NCI-H524 treated with DMSO at 0.1 percent for 48 hours (cell line): Measurements from ENCODE around the gene SPCS1.
"Not testable (repeated sequence)": the region's sequence is repeated elsewhere in the genome, so short reads cannot be mapped to it uniquely, and the experiment has no call there.

Experiments
- DNase-seq: peaks from one replicate; lab custom pipeline; 2025; lab: John Stamatoyannopoulos, UW

Gene SPCS1

GRCh38 chr3:52705688-52706686 lies at the start of gene SPCS1, which contains the start of gene GLT8D1:
Gene SPCS1, plus strand, starts transcription at chr3:52706106. Its CDS starts 141 bp downstream, at chr3:52706247.
Gene GLT8D1, minus strand, starts transcription at chr3:52705791. Its CDS starts 5,331 bp downstream, at chr3:52700460.
- DNase-seq = peak; percentile 20

- DNase-seq = no peak
Observed at GRCh38 chr3:52660046-52660445, 45.9 kb upstream of the SPCS1 start.

GRCh38 chr3:52663098-52663497 lies 42.8 kb upstream of the SPCS1 start:
- DNase-seq = no peak

DNA sequence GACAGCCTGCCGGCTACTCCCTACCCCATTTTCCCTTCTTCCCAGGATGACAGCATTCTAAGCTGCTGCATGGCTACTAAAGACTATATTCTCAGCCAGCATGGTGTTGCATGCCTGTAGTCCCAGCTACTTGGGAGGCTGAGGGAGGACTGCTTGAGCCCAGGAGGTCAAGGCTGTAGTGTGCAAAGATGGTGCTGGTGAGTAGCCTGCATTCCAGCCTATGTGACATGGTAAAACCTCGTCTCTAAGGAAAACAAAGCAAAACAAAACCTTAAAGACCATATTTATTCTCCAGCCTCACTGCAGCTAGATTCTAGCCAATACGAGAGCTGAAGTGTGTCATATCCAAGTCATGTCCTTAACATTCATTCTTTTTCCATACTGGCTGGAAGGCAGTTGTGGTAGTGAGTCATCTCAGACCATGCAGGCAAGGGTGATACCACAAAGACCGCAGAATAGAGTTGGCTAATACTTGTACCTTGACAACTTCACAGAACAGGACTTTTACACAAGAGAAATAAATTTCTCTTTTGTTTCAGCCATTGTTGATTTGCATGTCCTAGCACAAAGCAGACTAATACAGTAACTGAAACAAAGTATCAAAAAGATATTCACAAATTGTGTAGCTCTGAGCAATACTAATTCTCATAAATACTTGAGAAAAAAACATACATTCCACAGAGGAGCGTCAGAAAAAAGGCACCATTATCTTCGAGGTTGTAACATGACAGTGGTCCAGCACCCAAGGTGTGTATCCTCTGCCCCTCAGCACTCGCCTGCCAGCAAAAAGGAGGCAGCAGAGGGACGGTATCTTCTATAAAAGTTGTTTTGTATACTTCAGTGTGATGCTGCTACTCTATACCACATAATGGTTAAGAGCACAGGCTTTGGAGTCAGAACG lies 35.0 kb upstream of the SPCS1 start:
- no peak for DNase-seq

DNA sequence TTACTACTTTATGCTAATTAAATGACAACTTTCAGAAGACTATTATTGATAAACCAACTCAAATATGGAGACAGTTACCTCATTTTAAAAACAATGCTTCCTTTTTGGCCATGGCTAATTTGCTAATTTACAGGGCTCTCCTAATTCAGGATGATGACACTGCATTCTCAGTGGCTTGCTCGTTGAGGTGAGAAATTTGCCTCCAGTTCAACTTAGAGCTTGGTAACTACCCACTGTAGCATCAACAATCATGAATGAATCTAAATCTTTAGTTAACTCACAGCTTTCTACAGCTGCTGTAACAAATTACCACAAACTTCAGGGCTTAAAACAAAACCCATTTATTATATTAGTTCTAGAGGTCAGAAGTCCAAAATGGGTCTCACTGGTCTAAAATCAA lies 34.2 kb upstream of the SPCS1 start:
- DNase-seq = no peak

DNA sequence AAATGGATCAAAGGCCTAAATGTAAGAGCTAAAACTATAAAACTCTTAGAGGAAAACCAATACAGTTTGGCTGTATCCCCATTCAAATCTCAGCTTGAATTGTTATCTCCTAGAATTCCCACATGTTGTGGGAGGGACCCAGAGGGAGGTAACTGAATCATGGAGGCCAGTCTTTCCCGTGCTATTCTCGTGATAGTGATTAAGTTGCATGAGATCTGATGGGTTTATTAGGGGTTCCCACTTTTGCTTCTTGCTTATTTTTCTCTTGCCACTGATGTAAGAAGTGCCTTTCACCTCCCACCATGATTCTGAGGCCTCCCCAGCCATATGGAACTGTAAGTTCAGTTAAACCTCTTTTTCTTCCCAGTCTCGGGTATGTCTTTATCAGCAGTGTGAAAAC lies 29.7 kb upstream of the SPCS1 start:
- not testable (repeated sequence) for DNase-seq

DNA sequence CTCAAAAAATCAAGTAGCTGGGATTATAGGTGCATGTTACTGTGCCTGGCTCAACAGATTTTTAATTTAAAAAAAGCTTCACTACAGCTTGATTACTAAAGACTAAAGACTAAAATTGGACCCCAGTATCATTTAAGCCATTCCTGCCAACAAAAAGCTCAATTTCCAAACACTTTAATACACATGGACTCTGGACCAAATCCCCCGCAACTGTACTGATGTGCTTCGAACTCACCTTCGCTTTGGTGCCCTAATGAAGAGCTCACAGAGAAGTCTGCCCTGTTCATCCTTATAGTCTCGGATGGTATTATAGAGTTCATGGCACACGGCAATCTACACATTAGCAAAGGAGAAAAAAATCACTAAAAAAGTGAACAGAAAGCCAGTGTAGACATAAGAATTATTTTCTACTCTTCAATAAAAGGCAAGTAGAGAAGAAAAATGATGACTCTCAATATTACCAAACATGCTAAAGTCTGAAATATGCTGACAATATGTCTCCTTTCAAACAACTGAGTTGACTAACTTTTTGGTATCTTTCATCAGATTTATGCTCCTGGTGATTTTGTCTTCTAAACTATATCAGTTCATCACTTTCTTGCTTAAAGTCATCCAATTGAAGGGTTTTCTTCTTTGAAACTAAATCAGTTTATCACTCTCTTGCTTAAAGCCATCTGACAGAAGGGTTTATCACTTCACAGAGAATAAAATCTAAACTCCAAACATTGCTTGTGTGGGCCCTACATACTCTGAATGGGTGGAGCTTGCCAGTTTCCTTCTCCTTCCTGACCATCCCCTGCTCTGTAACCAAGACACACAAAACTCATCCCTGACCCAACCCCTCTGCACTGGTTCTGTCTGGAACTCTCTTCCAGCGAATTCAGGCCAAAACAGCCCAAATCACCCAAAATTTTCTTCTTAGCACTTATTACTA lies 27.4 kb upstream of the SPCS1 start:
- no peak for DNase-seq

GRCh38 chr3:52679199-52679538 lies 26.7 kb upstream of the SPCS1 start:
- no peak for DNase-seq

- no peak for DNase-seq
Observed at GRCh38 chr3:52679811-52680210, 26.1 kb upstream of the SPCS1 start.

- DNase-seq = no peak
Observed at GRCh38 chr3:52681596-52681995, 24.3 kb upstream of the SPCS1 start.

- DNase-seq = no peak
Observed at GRCh38 chr3:52682016-52682415, 23.9 kb upstream of the SPCS1 start.

GRCh38 chr3:52683611-52684010 lies 22.3 kb upstream of the SPCS1 start:
- no peak for DNase-seq

DNA sequence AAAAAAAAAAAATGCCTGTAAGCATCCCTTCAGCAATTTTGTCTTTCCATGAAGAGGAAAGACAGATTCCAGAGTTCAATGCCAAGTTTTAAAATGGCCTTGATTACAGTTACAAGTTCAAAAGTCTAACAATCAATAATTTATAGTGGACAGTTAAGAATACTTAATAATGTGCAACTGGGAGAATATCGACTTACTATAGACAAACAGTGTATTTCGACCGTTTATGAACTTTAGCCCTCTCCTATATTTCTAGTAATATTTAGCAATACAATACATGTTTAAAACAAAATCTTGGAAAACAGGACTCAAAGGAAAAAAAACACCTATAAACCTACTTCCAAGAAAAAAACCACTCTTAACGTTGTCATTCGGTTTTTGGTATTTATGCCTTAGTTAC lies 21.7 kb upstream of the SPCS1 start:
- DNase-seq = no peak

GRCh38 chr3:52685285-52685708 lies 20.6 kb upstream of the SPCS1 start:
- DNase-seq = peak; percentile 47

DNA sequence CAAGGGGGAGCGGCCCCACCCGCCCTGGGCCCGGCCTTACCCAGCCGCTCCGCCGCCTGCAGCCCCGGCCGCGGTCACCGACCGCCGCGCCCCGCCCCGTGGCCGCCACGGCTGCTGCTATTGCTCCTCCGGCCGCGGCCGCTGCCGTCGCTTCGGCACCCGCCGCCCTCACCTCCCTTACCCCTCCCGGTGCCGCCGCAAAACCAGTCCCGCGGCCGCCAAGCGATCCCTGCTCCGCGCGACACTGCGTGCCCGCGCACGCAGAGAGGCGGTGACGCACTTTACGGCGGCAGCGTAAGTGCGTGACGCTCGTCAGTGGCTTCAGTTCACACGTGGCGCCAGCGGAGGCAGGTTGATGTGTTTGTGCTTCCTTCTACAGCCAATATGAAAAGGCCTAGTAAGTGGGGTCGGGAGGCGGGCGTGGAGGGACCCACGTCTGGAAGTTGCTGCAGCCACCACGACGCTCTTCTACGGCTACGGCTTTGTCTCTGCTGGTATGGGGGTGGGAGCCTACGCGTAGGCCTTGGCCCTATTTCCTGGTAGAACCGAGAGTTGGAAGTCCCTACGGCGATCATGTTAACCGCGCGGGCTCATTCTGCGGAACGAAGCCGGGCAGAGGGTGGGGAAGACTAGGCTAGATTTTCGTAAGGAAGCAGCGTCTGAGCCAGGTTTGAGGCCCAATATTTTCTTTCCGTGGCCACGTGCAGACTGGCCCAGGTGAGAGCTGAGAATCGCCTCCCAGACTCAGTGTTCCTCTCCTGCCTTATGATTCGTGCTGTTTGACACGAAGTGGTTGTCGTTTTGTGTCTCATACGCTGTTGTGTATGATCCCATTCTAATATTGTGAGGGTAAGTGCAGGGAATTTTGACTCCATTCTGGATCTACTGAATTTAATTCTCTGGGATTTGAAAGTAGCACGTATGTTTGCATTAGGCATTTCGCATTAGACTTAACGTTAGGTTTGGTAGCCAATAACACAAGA lies 19.9 kb upstream of the SPCS1 start, which contains the start of the genes GNL3 and PBRM1:
TSS of gene GNL3 (plus strand) at position 324 of the 983 bp plus-strand sequence. CDS start at position 385, 61 bp downstream.
TSS of gene PBRM1 (minus strand) at position 205 of the 983 bp plus-strand sequence.
- DNase-seq = peak; percentile 64

DNA sequence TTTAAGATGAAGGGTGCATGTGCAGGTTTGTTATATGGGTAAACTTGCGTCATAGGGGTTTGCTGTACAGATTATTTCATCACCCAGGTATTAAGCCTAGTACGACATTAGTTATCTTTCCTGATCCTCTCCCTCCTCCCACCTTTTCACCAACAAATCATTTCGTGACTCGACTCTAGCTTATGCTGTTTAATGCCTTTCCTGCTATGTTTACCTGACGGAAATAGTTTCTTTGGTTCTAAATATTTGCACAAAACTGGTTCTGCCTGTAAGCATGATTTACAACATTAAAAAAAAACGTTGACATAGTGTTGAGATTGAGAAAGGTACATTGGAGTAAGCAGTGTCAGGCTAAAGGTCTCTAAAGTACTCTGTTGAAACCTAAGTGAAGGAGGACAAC lies 17.6 kb upstream of the SPCS1 start:
- no peak for DNase-seq

DNA sequence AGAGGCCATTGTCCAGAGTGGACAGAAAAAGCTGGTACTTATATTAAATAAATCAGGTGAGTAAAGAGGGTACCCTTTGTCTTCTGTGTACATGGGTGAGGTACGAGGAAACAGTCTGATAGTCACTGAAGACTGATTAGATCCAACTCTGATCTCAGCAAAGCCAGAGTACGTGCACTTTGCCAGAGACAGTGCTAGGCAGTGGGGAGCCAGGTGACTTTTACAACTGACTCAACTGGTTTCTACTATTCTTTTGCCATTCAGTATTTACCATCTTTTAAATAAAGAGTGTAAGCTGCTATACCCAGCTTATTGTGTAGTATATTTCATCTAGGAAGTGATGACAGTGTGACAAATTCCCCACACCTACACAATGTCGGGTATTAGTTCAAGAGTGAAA lies 16.8 kb upstream of the SPCS1 start:
- no peak for DNase-seq

GRCh38 chr3:52690560-52690959 lies 15.3 kb upstream of the SPCS1 start:
- no peak for DNase-seq

DNA sequence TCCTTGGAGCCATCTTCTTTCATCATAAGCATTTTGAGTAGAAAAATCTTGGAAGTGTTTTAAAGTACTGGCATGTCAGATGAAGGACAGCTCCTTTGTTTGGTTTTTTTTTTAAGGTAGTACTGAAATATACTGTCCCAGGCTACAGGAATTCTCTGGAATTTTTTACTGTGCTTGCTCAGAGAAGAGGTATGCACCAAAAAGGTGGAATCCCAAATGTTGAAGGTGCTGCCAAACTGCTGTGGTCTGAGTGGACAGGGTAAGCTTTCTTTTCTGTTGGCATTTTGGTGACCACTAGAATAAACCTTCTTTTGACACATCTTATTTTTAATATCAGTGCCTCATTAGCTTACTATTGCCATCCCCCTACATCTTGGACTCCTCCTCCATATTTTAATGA lies 12.8 kb upstream of the SPCS1 start:
- DNase-seq = no peak
